Body of pancreas (tissue), 4 donors: Measurements from ENCODE around the gene EML4. TPM values are rescaled to one million over a fixed set of nuclear protein-coding genes. Genes with fewer than 3 reads are reported as not detected.

Experiments
- ATAC-seq: fragments of 150-250 bp; one replicate; pipeline ENCODE4 v1.9.1; 2016
- DNase-seq, 4 donors: peaks; one replicate each; pipeline ENCODE4 v3.0.0-alpha.2; 2019
- H3K27ac ChIP-seq, 4 donors: fragments of 200-600 bp; sonication (generic); 1 replicate in 3 of 4; 2 replicates in 1 of 4; pipeline versions ENCODE4 v1.5.1 to v1.6.1; 2016 to 2019; ENCODE audit warnings: mild to moderate bottlenecking in 1 of 4, mixed read lengths in 1 of 4, moderate library complexity in 1 of 4
- H3K27me3 ChIP-seq, 2 donors: fragments of 200-600 bp; sonication (generic); one replicate each; pipeline ENCODE4 v1.6.0; 2016; ENCODE audit warnings: mild to moderate bottlenecking in 1 of 2
- H3K36me3 ChIP-seq, 2 donors: fragments of 200-600 bp; sonication (generic); replicated peaks in 1 of 2; 2 replicates each; pipeline ENCODE4 v1.5.1; 2016; ENCODE audit warnings: low read depth in 2 of 2; ENCODE audit not compliant: insufficient read depth in 1 of 2
- H3K4me1 ChIP-seq: fragments of 200-600 bp; sonication (generic); one replicate; pipeline ENCODE4 v1.6.0; 2016
- H3K4me3 ChIP-seq, 2 donors: fragments of 200-600 bp; sonication (generic); 1 replicate in 1 of 2; 2 replicates in 1 of 2; pipeline ENCODE4 v1.5.1; 2016 to 2019
- H3K9me3 ChIP-seq, 3 donors: fragments of 200-600 bp; sonication (generic); 1 replicate in 2 of 3; 2 replicates in 1 of 3; pipeline ENCODE4 v1.5.1; 2016
- CTCF ChIP-seq, 7 experiments: fragments of 450-650 bp in 4 of 7; fragments of 200-600 bp in 3 of 7; sonication (generic) in 3 of 7; IDR thresholded peaks; one replicate each; pipeline ENCODE4 v1.5.1; 2016 to 2019; ENCODE audit warnings: antibody characterized with exemption in 7 of 7
- POLR2A ChIP-seq, 3 donors: fragments of 450-650 bp; IDR thresholded peaks; one replicate each; pipeline ENCODE4 v1.6.1; 2016; ENCODE audit warnings: antibody characterized with exemption in 3 of 3, mild to moderate bottlenecking in 2 of 3
- WGBS, 2 donors: methylation state at CpG; one replicate each; pipeline ENCODE4 v1.1.5; 2017; 5-methylcytosine and 5-hydroxymethylcytosine counted together
- intact Hi-C: fragments of 100-400 bp; cut with DNase I; formaldehyde crosslinking; loops from one replicate; pipeline ENCODE4 v1.15.1; 2023
- total RNA-seq, 2 donors: library from RNA; depleted of rRNA; stranded (reverse); fragments of >200 nt; gene quantifications; one replicate each; pipeline ENCODE4 v1.1.0, GENCODE V29; 2016

Gene EML4
- total RNA-seq, 2 donors from 2014 or later: 37.4 to 39.9 TPM

GRCh38 chr2:42200926-42201855 is 32.0 kb downstream of the EML4 start:
- DNase-seq (no peak), ATAC-seq (no peak)
- Histone ChIP-seq H3K9me3 (no peaks in the 10 kb centered on the region), H3K27me3 (no peaks in the 10 kb centered on the region), H3K36me3 (no peaks in the 10 kb centered on the region), H3K4me1 (peaks cover 33% of the 10 kb centered on the region), H3K4me3 (no peak overlapping the region), H3K27ac (peak overlapping the region in 1 of 4 donors; percentile 15)
- intact Hi-C loops: no loop called here
- WGBS, 2 donors: 67% methylated on average over 5 of the region's 5 CpGs
- no peak for TF ChIP-seq CTCF (IDR thresholded peaks at IDR 0.05)
- no peak for TF ChIP-seq POLR2A (IDR thresholded peaks at IDR 0.05)

- Histone ChIP-seq H3K27ac (no peak overlapping the region), H3K9me3 (no peaks in the 10 kb centered on the region), H3K4me3 (no peak overlapping the region), H3K27me3 (no peaks in the 10 kb centered on the region), H3K36me3 (no peaks in the 10 kb centered on the region), H3K4me1 (peaks cover 21% of the 10 kb centered on the region)
- intact Hi-C loops: no loop called here
- 83 to 95% methylated on average over 2 of the region's 2 CpGs for WGBS, 2 donors
- no peak for TF ChIP-seq POLR2A (IDR thresholded peaks at IDR 0.05)
- TF ChIP-seq CTCF (IDR thresholded peaks at IDR 0.05): no peak
- no peak for DNase-seq
- no peak for ATAC-seq
Observed at GRCh38 chr2:42202634-42203008, 33.5 kb downstream of the EML4 start.

GRCh38 chr2:42203792-42204191 is 34.6 kb downstream of the EML4 start:
- Histone ChIP-seq H3K27me3 (no peaks in the 10 kb centered on the region), H3K9me3 (no peaks in the 10 kb centered on the region), H3K4me1 (peaks cover 21% of the 10 kb centered on the region), H3K27ac (no peak overlapping the region), H3K4me3 (no peak overlapping the region), H3K36me3 (no peaks in the 10 kb centered on the region)
- WGBS, 2 donors: 93 to 97% methylated on average over 4 of the region's 4 CpGs
- no peak for TF ChIP-seq POLR2A (IDR thresholded peaks at IDR 0.05)
- TF ChIP-seq CTCF (IDR thresholded peaks at IDR 0.05): no peak
- DNase-seq (no peak), ATAC-seq (no peak)
- intact Hi-C loops: no loop called here

- Histone ChIP-seq H3K4me3 (no peak overlapping the region), H3K36me3 (no peaks in the 10 kb centered on the region), H3K27ac (no peak overlapping the region), H3K9me3 (no peaks in the 10 kb centered on the region), H3K27me3 (no peaks in the 10 kb centered on the region), H3K4me1 (peaks cover 19% of the 10 kb centered on the region)
- intact Hi-C loops: no loop called here
- TF ChIP-seq POLR2A (IDR thresholded peaks at IDR 0.05): no peak
- TF ChIP-seq CTCF (IDR thresholded peaks at IDR 0.05): no peak
- no peak for ATAC-seq
- DNase-seq: no peak
Observed at GRCh38 chr2:42205337-42205736, 36.2 kb downstream of the EML4 start.

- WGBS, 2 donors: 87 to 89% methylated on average over 5 of the region's 5 CpGs
- intact Hi-C loops: no loop called here
Observed at GRCh38 chr2:42207826-42208225, 38.7 kb downstream of the EML4 start.

More at GRCh38 chr2:42207826-42208225, 38.7 kb downstream of the EML4 start:
- DNase-seq: no peak
- Histone ChIP-seq H3K27me3 (no peaks in the 10 kb centered on the region), H3K4me3 (no peak overlapping the region), H3K9me3 (no peaks in the 10 kb centered on the region), H3K36me3 (no peaks in the 10 kb centered on the region), H3K4me1 (peaks cover 15% of the 10 kb centered on the region), H3K27ac (no peak overlapping the region)
- no peak for TF ChIP-seq CTCF (IDR thresholded peaks at IDR 0.05)
- TF ChIP-seq POLR2A (IDR thresholded peaks at IDR 0.05): no peak
- no peak for ATAC-seq
